HCT116 (cell line): ENCODE data around the gene LAMA1. TPM values are rescaled to one million over a fixed set of nuclear protein-coding genes. Genes with fewer than 3 reads are reported as not detected.

Experiments
- ATAC-seq: fragments of 200-7000 bp; cut with Tn5 transposase; 2 replicates; pipeline ENCODE4 v1.9.1; 2020; ENCODE audit warnings: mild to moderate bottlenecking, moderate library complexity
- BruUV-seq: library from RNA; stranded (reverse); fragments of 400-500 nt; replicated peaks from 2 replicates; lab custom pipeline; 2021; lab: Mats Ljungman, UMichigan
- CTCF ChIA-PET: fragments of 300-600 bp; sonication (Branson Sonifier 250); formaldehyde crosslinking; loops from one replicate; lab custom pipeline; 2021; ENCODE audit warnings: antibody characterized with exemption; lab: Charles Lee
- POLR2A ChIA-PET: fragments of 300-600, 350-600 bp; sonication (Branson Sonifier 250); formaldehyde crosslinking; loops from one replicate; lab custom pipeline; 2021; ENCODE audit warnings: antibody characterized with exemption; lab: Charles Lee
- RAD21 ChIA-PET, 2 experiments: fragments of 300-600 bp; sonication (Branson Sonifier 250); formaldehyde crosslinking; loops; one replicate each; lab custom pipeline; 2023; ENCODE audit warnings: low total read pairs in 2 of 2; ENCODE audit not compliant: uncharacterized antibody in 2 of 2, unreplicated experiment in 2 of 2, low non-redundant PET in 1 of 2; lab: Charles Lee
- DNase-seq: peaks from one replicate; pipeline ENCODE4 v3.0.0-alpha.2; 2010; ENCODE audit warnings: low read depth, low spot score
- H2AFZ ChIP-seq: fragments of 200-600 bp; shearing (Covaris generic), sonication (generic); 2 replicates; pipeline ENCODE4 v1.6.1; 2017; ENCODE audit warnings: low read depth, mixed run types, mixed read lengths, antibody characterized with exemption, low read length; ENCODE audit not compliant: poor library complexity, severe bottlenecking
- H3K27ac ChIP-seq: 2 replicates; pipeline ENCODE4 v1.5.1; 2012; ENCODE audit warnings: low read depth, low read length
- H3K27me3 ChIP-seq: fragments of 200-600 bp; sonication (generic); 2 replicates; pipeline ENCODE4 v1.6.1; 2016; ENCODE audit warnings: mixed run types, low read length, mixed read lengths; ENCODE audit not compliant: insufficient read depth
- H3K36me3 ChIP-seq, 2 experiments: fragments of 200-500 bp in 1 of 2; fragments of 200-600 bp in 1 of 2; sonication (Bioruptor generic) in 1 of 2; sonication (generic) in 1 of 2; 2 replicates each; pipeline versions ENCODE4 v1.5.1 to v1.6.1; 2014 to 2016; ENCODE audit warnings: low read length in 2 of 2, inconsistent platforms in 1 of 2, mixed read lengths in 1 of 2, mixed run types in 1 of 2; ENCODE audit not compliant: insufficient read depth in 2 of 2, control insufficient read depth in 1 of 2
- H3K4me1 ChIP-seq, 2 experiments: fragments of 200-600 bp in 1 of 2; sonication (generic) in 1 of 2; 2 replicates each; pipeline versions ENCODE4 v1.5.1 to v1.6.1; 2012 to 2017; ENCODE audit warnings: low read length in 2 of 2, inconsistent platforms in 1 of 2, mild to moderate bottlenecking in 1 of 2, mixed read lengths in 1 of 2, mixed run types in 1 of 2, moderate library complexity in 1 of 2; ENCODE audit not compliant: insufficient read depth in 2 of 2, control insufficient read depth in 1 of 2
- H3K4me2 ChIP-seq: fragments of 200-600 bp; sonication (generic); 2 replicates; pipeline ENCODE4 v1.6.1; 2017; ENCODE audit warnings: mixed run types, low read length, mixed read lengths
- H3K4me3 ChIP-seq, 2 experiments: fragments of 200-600 bp in 1 of 2; sonication (generic) in 1 of 2; replicated peaks in 1 of 2; 2 replicates each; pipeline ENCODE4 v1.5.1; 2011 to 2016; ENCODE audit warnings: low read length in 2 of 2, control low read depth in 1 of 2, low read depth in 1 of 2, mild to moderate bottlenecking in 1 of 2, mixed read lengths in 1 of 2, mixed run types in 1 of 2
- H3K79me2 ChIP-seq: fragments of 200-600 bp; sonication (generic); 2 replicates; pipeline ENCODE4 v1.6.1; 2017; ENCODE audit warnings: mild to moderate bottlenecking, mixed run types, low read length, moderate library complexity, mixed read lengths; ENCODE audit not compliant: insufficient read depth
- H3K9ac ChIP-seq: fragments of 200-600 bp; sonication (generic); 2 replicates; pipeline ENCODE4 v1.6.1; 2016; ENCODE audit warnings: low read length, mixed read lengths
- H3K9me2 ChIP-seq: fragments of 200-600 bp; sonication (generic), shearing (Covaris generic); 2 replicates; pipeline ENCODE4 v1.6.1; 2017; ENCODE audit warnings: mixed run types, mild to moderate bottlenecking, moderate library complexity; ENCODE audit not compliant: insufficient read depth
- H3K9me3 ChIP-seq, 2 experiments: fragments of 200-500 bp in 1 of 2; fragments of 200-600 bp in 1 of 2; sonication (Bioruptor generic) in 1 of 2; sonication (generic) in 1 of 2; 2 replicates each; pipeline ENCODE4 v1.6.1; 2014 to 2017; ENCODE audit warnings: low read length in 2 of 2, mixed read lengths in 2 of 2, inconsistent platforms in 1 of 2, low read depth in 1 of 2, mild to moderate bottlenecking in 1 of 2, mixed run types in 1 of 2, moderate library complexity in 1 of 2; ENCODE audit not compliant: control insufficient read depth in 1 of 2, insufficient read depth in 1 of 2
- H4K20me1 ChIP-seq: fragments of 200-600 bp; sonication (generic), shearing (Covaris generic); 2 replicates; pipeline ENCODE4 v1.6.1; 2017; ENCODE audit warnings: mixed run types, mild to moderate bottlenecking, moderate library complexity; ENCODE audit not compliant: insufficient read depth
- ATF3 ChIP-seq: IDR thresholded peaks from 2 replicates; pipeline ENCODE4 v1.6.1; 2012
- CEBPB ChIP-seq: IDR thresholded peaks from 2 replicates; pipeline ENCODE4 v1.6.1; 2012; ENCODE audit warnings: low read depth
- EGR1 ChIP-seq: IDR thresholded peaks from 2 replicates; pipeline ENCODE4 v1.6.1; 2012; ENCODE audit warnings: low read depth
- EZH2 ChIP-seq: fragments of 200-600 bp; sonication (generic); IDR thresholded peaks from 2 replicates; pipeline ENCODE4 v1.6.1; 2017; ENCODE audit warnings: antibody characterized with exemption, mixed run types
- EZH2phosphoT487 ChIP-seq: fragments of 200-600 bp; IDR thresholded peaks from 2 replicates; pipeline ENCODE4 v1.6.1; 2018; ENCODE audit warnings: antibody characterized with exemption, borderline replicate concordance
- FOSL1 ChIP-seq: IDR thresholded peaks from 2 replicates; pipeline ENCODE4 v1.6.1; 2012; ENCODE audit warnings: low read depth
- RAD21 ChIP-seq: IDR thresholded peaks from 2 replicates; pipeline ENCODE4 v1.6.1; 2012; ENCODE audit warnings: low read depth, mild to moderate bottlenecking
- SIN3A ChIP-seq: IDR thresholded peaks from 2 replicates; pipeline ENCODE4 v1.6.1; 2012; ENCODE audit warnings: low read depth
- SP1 ChIP-seq: IDR thresholded peaks from 2 replicates; pipeline ENCODE4 v1.6.1; 2012; ENCODE audit warnings: low read depth
- SRF ChIP-seq: IDR thresholded peaks from 2 replicates; pipeline ENCODE4 v1.6.1; 2012; ENCODE audit warnings: low read depth
- TCF7L2 ChIP-seq: IDR thresholded peaks from 2 replicates; pipeline ENCODE4 v1.7.0; 2011; ENCODE audit warnings: borderline replicate concordance, inconsistent platforms; ENCODE audit not compliant: insufficient read depth, insufficient read length; ENCODE audit errors: extremely low read depth
- YY1 ChIP-seq: IDR thresholded peaks from 2 replicates; pipeline ENCODE4 v1.6.1; 2011; ENCODE audit warnings: low read length, low read depth, moderate library complexity, mild to moderate bottlenecking; ENCODE audit not compliant: insufficient replicate concordance; ENCODE audit errors: extremely low read depth
- ZFX ChIP-seq: fragments of 450-650 bp; IDR thresholded peaks from 2 replicates; pipeline ENCODE4 v1.6.1; 2017
- ZNF274 ChIP-seq: fragments of 200-500 bp; sonication (Bioruptor generic); IDR thresholded peaks from 2 replicates; pipeline ENCODE4 v1.6.1; 2014; ENCODE audit warnings: mild to moderate bottlenecking, low read depth, low read length, inconsistent platforms
- intact Hi-C: fragments of 100-400 bp; cut with micrococcal nuclease; formaldehyde crosslinking; loops from 2 replicates; pipeline ENCODE4 v1.10.0; 2022
- total RNA-seq: library from RNA; stranded (reverse); gene quantifications from one replicate; pipeline ENCODE4 v1.2.1, GENCODE V29; 2021; ENCODE audit not compliant: unreplicated experiment
- TF ChIP-seq, protein P1 (sequence below): IDR thresholded peaks from 2 replicates; pipeline ENCODE4 v1.6.1; 2011; ENCODE audit warnings: mild to moderate bottlenecking, low read length, moderate library complexity; ENCODE audit not compliant: insufficient replicate concordance; ENCODE audit errors: extremely low read depth
- TF ChIP-seq, protein P2 (sequence below), 3 experiments: fragments of 200-600 bp in 1 of 3; sonication (generic) in 1 of 3; IDR thresholded peaks in 2 of 3; conservative IDR thresholded peaks in 1 of 3; 2 replicates each; pipeline ENCODE4 v1.5.1; 2012 to 2017; ENCODE audit warnings: low read depth in 2 of 3, low read length in 2 of 3, antibody characterized with exemption in 1 of 3, borderline replicate concordance in 1 of 3, control low read depth in 1 of 3, mild to moderate bottlenecking in 1 of 3, mixed read lengths in 1 of 3, mixed run types in 1 of 3, moderate library complexity in 1 of 3; ENCODE audit not compliant: insufficient read depth in 1 of 3
- TF ChIP-seq, protein P3 (sequence below): IDR thresholded peaks from 2 replicates; pipeline ENCODE4 v1.6.1; 2012

Gene LAMA1
- total RNA-seq, 1 experiment from 2014 or later: 0.05 TPM

DNA sequence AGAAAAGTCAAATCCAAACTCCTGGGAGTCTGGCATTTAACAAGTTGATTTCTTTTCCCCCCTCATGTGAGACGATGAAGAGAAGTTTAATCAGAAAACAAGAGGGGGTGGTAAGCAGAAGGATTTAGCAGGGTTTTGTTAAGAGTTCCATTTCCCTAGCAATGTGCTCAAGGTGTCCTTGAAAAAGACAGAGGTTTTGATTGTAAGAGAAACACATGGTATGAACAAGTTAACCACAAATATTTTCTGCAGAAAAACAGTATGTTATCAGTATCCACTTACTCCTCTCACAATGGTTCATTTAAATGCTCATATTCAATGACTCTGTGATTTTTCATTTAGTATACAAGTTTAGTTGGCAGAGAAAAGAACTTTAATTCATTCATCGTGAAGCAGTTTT, 26.8 kb downstream of the LAMA1 start:
- H3K4me3 ChIP-seq: no peak overlapping the region
- RAD21 ChIA-PET: no interaction called here
- BruUV-seq: no TSS peak
- CTCF ChIA-PET: no interaction called here
- H3K27me3 ChIP-seq: no peaks in the 10 kb centered on the region
- H3K4me1 ChIP-seq: no peaks in the 10 kb centered on the region
- H4K20me1 ChIP-seq: no peaks in the 10 kb centered on the region
- intact Hi-C loops: no loop called here
- H3K9me3 ChIP-seq: peaks cover 6 to 9% of the 10 kb centered on the region in 2 experiments; a peak in 2 of 4 replicates
- no peaks in the 10 kb centered on the region for H3K9me2 ChIP-seq
- H3K36me3 ChIP-seq: no peaks in the 10 kb centered on the region
- H2AFZ ChIP-seq: no peak overlapping the region
- no peak overlapping the region for H3K4me2 ChIP-seq
- H3K79me2 ChIP-seq: no peaks in the 10 kb centered on the region
- no peak overlapping the region for H3K27ac ChIP-seq
- no peak overlapping the region for H3K9ac ChIP-seq
- ATAC-seq (no peak), DNase-seq (no peak)
- POLR2A ChIA-PET: no interaction called here
- TF ChIP-seq, protein P1, sequence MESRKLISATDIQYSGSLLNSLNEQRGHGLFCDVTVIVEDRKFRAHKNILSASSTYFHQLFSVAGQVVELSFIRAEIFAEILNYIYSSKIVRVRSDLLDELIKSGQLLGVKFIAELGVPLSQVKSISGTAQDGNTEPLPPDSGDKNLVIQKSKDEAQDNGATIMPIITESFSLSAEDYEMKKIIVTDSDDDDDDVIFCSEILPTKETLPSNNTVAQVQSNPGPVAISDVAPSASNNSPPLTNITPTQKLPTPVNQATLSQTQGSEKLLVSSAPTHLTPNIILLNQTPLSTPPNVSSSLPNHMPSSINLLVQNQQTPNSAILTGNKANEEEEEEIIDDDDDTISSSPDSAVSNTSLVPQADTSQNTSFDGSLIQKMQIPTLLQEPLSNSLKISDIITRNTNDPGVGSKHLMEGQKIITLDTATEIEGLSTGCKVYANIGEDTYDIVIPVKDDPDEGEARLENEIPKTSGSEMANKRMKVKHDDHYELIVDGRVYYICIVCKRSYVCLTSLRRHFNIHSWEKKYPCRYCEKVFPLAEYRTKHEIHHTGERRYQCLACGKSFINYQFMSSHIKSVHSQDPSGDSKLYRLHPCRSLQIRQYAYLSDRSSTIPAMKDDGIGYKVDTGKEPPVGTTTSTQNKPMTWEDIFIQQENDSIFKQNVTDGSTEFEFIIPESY: no peak
- TF ChIP-seq SRF: no peak
- no peak for TF ChIP-seq SP1
- TF ChIP-seq ATF3: no peak
- TF ChIP-seq EZH2phosphoT487: no peak
- no peak for TF ChIP-seq RAD21
- TF ChIP-seq YY1: no peak
- TF ChIP-seq, protein P2, sequence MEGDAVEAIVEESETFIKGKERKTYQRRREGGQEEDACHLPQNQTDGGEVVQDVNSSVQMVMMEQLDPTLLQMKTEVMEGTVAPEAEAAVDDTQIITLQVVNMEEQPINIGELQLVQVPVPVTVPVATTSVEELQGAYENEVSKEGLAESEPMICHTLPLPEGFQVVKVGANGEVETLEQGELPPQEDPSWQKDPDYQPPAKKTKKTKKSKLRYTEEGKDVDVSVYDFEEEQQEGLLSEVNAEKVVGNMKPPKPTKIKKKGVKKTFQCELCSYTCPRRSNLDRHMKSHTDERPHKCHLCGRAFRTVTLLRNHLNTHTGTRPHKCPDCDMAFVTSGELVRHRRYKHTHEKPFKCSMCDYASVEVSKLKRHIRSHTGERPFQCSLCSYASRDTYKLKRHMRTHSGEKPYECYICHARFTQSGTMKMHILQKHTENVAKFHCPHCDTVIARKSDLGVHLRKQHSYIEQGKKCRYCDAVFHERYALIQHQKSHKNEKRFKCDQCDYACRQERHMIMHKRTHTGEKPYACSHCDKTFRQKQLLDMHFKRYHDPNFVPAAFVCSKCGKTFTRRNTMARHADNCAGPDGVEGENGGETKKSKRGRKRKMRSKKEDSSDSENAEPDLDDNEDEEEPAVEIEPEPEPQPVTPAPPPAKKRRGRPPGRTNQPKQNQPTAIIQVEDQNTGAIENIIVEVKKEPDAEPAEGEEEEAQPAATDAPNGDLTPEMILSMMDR (IDR thresholded peaks at IDR 0.05 in 2 of 3, conservative IDR thresholded peaks at IDR 0.05 in 1 of 3; ENCODE audit: borderline replicate concordance in 1 of 3, insufficient read depth in 1 of 3, low read depth in 2 of 3, low read length in 2 of 3): no peak
- no peak for TF ChIP-seq FOSL1
- no peak for TF ChIP-seq ZFX
- TF ChIP-seq EZH2: no peak
- TF ChIP-seq, protein P3, sequence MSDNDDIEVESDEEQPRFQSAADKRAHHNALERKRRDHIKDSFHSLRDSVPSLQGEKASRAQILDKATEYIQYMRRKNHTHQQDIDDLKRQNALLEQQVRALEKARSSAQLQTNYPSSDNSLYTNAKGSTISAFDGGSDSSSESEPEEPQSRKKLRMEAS: no peak
- no peak for TF ChIP-seq EGR1
- no peak for TF ChIP-seq CEBPB
- no peak for TF ChIP-seq SIN3A
- no peak for TF ChIP-seq TCF7L2
- no peak for TF ChIP-seq ZNF274
